Trophoblast cell (in vitro differentiated cells and primary cell): ENCODE measurements around the gene FAM234B.
"Not testable (repeated sequence)": the region's sequence is repeated elsewhere in the genome, so short reads cannot be mapped to it uniquely, and the experiment has no call there.

Experiments
- DNase-seq, 2 donors: peaks; one replicate each; pipeline ENCODE4 v3.0.0-alpha.2; 2016
- H2AFZ ChIP-seq: 2 replicates; pipeline ENCODE4 v1.6.1; 2013; ENCODE audit warnings: low read length, moderate library complexity, mild to moderate bottlenecking; ENCODE audit not compliant: insufficient read depth, poor library complexity
- H2AK5ac ChIP-seq: 2 replicates; pipeline ENCODE4 v1.6.1; 2013; ENCODE audit warnings: mild to moderate bottlenecking, low read length
- H2BK120ac ChIP-seq: 2 replicates; pipeline ENCODE4 v1.6.1; 2013; ENCODE audit warnings: low read length, mild to moderate bottlenecking, moderate library complexity; ENCODE audit not compliant: insufficient read depth, poor library complexity
- H2BK12ac ChIP-seq: 2 replicates; pipeline ENCODE4 v1.6.1; 2013; ENCODE audit warnings: mild to moderate bottlenecking, low read length, moderate library complexity
- H2BK5ac ChIP-seq: 2 replicates; pipeline ENCODE4 v1.6.1; 2013; ENCODE audit warnings: low read length, low read depth, moderate library complexity, mild to moderate bottlenecking; ENCODE audit not compliant: poor library complexity
- H3K14ac ChIP-seq: 2 replicates; pipeline ENCODE4 v1.6.1; 2013; ENCODE audit warnings: mild to moderate bottlenecking, low read length
- H3K18ac ChIP-seq: 2 replicates; pipeline ENCODE4 v1.6.1; 2013; ENCODE audit warnings: mild to moderate bottlenecking, low read length
- H3K23ac ChIP-seq: 2 replicates; pipeline ENCODE4 v1.6.1; 2013; ENCODE audit warnings: low read length
- H3K27ac ChIP-seq: 2 replicates; pipeline ENCODE4 v1.5.1; 2013; ENCODE audit warnings: low read depth, mild to moderate bottlenecking, inconsistent platforms, low read length, moderate library complexity
- H3K27me3 ChIP-seq: 2 replicates; pipeline ENCODE4 v1.6.1; 2013; ENCODE audit warnings: inconsistent platforms, mild to moderate bottlenecking, low read length, moderate library complexity; ENCODE audit not compliant: insufficient read depth
- H3K36me3 ChIP-seq, 2 experiments: 1 replicate in 1 of 2; 2 replicates in 1 of 2; pipeline ENCODE4 v1.6.1; 2013; ENCODE audit warnings: low read length in 2 of 2, mild to moderate bottlenecking in 2 of 2, moderate library complexity in 1 of 2; ENCODE audit not compliant: insufficient read depth in 2 of 2, control insufficient read depth in 1 of 2
- H3K4ac ChIP-seq: 2 replicates; pipeline ENCODE4 v1.6.1; 2013; ENCODE audit warnings: low read depth, mild to moderate bottlenecking, low read length, moderate library complexity
- H3K4me1 ChIP-seq, 2 experiments: 1 replicate in 1 of 2; 2 replicates in 1 of 2; pipeline ENCODE4 v1.6.1; 2013; ENCODE audit warnings: low read length in 2 of 2, mild to moderate bottlenecking in 2 of 2, moderate library complexity in 1 of 2; ENCODE audit not compliant: insufficient read depth in 2 of 2, control insufficient read depth in 1 of 2
- H3K4me2 ChIP-seq: 2 replicates; pipeline ENCODE4 v1.6.1; 2013; ENCODE audit warnings: inconsistent platforms, mild to moderate bottlenecking, low read length, moderate library complexity
- H3K4me3 ChIP-seq: 2 replicates; pipeline ENCODE4 v1.5.1; 2013; ENCODE audit warnings: mild to moderate bottlenecking, low read depth, low read length, inconsistent platforms
- H3K79me1 ChIP-seq: one replicate; pipeline ENCODE4 v1.6.1; 2013; ENCODE audit warnings: low read length
- H3K79me2 ChIP-seq: 2 replicates; pipeline ENCODE4 v1.6.1; 2013; ENCODE audit warnings: low read length, mild to moderate bottlenecking; ENCODE audit not compliant: control insufficient read depth, insufficient read depth, poor library complexity
- H3K9ac ChIP-seq: 2 replicates; pipeline ENCODE4 v1.6.1; 2013; ENCODE audit warnings: mild to moderate bottlenecking, low read length
- H3K9me3 ChIP-seq: 2 replicates; pipeline ENCODE4 v1.6.1; 2013; ENCODE audit warnings: low read depth, mild to moderate bottlenecking, control low read depth, inconsistent platforms, low read length; ENCODE audit not compliant: insufficient read depth
- H4K12ac ChIP-seq: 2 replicates; pipeline ENCODE4 v1.6.1; 2013; ENCODE audit warnings: low read depth, mild to moderate bottlenecking, low read length, moderate library complexity
- H4K8ac ChIP-seq: 2 replicates; pipeline ENCODE4 v1.6.1; 2013; ENCODE audit warnings: low read depth, mild to moderate bottlenecking, low read length, moderate library complexity
- H4K91ac ChIP-seq: one replicate; pipeline ENCODE4 v1.6.1; 2013; ENCODE audit warnings: low read depth, mild to moderate bottlenecking, low read length, moderate library complexity
- WGBS: extraction: QIAGEN DNeasy Blood & Tissue Kit; methylation state at CpG from one replicate; pipeline ENCODE4 v1.1.7; 2013; ENCODE audit warnings: missing lambda C conversion rate; ENCODE audit not compliant: insufficient read length, insufficient coverage; ENCODE audit errors: extremely low coverage; 5-methylcytosine and 5-hydroxymethylcytosine counted together

FAM234B gene

GRCh38 chr12:13035335-13035734, 8.8 kb upstream of the FAM234B start:
- not testable (repeated sequence) for H2AFZ ChIP-seq, H3K18ac ChIP-seq, H2BK12ac ChIP-seq, H3K4me2 ChIP-seq, H3K4ac ChIP-seq, H3K27ac ChIP-seq, H2BK5ac ChIP-seq, H4K91ac ChIP-seq, H3K36me3 ChIP-seq, H3K23ac ChIP-seq, H3K4me1 ChIP-seq, H3K14ac ChIP-seq, H2BK120ac ChIP-seq, H3K4me3 ChIP-seq, H4K12ac ChIP-seq, H3K9me3 ChIP-seq, H4K8ac ChIP-seq, H3K79me2 ChIP-seq, DNase-seq, H3K27me3 ChIP-seq, H2AK5ac ChIP-seq, H3K79me1 ChIP-seq, H3K9ac ChIP-seq
- no CpG with 5 or more reads among the region's 5 CpGs for WGBS

DNA sequence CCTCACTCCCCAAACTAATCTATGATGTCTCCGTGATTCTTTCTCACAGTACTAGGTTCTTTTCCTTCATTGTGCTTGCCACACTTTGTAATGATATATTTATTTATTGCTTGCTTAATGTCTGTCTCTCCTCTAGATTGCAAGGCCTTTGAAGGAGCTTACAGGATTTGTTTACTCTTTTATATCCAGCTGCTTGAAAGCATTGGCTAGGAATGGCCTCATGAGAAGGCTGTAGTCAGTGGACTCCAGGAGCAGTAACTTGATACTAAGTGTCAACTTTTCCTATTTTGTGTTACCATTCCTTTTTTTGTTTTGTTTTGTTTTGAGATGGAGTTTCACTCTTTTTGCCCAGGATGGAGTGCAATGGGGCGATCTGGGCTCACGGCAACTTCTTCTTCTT, 7.3 kb upstream of the FAM234B start:
- no peaks in the 10 kb centered on the region for H3K9me3 ChIP-seq
- no peak overlapping the region for H4K12ac ChIP-seq
- no peak overlapping the region for H3K4me2 ChIP-seq
- no peak overlapping the region for H3K18ac ChIP-seq
- no peaks in the 10 kb centered on the region for H3K79me1 ChIP-seq
- H2AFZ ChIP-seq: no peak overlapping the region
- no peak overlapping the region for H3K23ac ChIP-seq
- no peak overlapping the region for H3K27ac ChIP-seq
- no peak overlapping the region for H2BK12ac ChIP-seq
- no CpG with 5 or more reads among the region's 3 CpGs for WGBS
- no peak overlapping the region for H3K14ac ChIP-seq
- no peak for DNase-seq
- H3K4ac ChIP-seq: no peak overlapping the region
- no peaks in the 10 kb centered on the region for H3K36me3 ChIP-seq
- no peaks in the 10 kb centered on the region for H3K79me2 ChIP-seq
- H3K9ac ChIP-seq: no peak overlapping the region
- no peak overlapping the region for H2BK120ac ChIP-seq
- no peak overlapping the region for H2AK5ac ChIP-seq
- no peak overlapping the region for H2BK5ac ChIP-seq
- H3K4me1 ChIP-seq: peaks cover 0 to 2% of the 10 kb centered on the region in 2 experiments
- no peak overlapping the region for H4K8ac ChIP-seq
- H3K4me3 ChIP-seq: no peak overlapping the region
- no peaks in the 10 kb centered on the region for H3K27me3 ChIP-seq
- no peak overlapping the region for H4K91ac ChIP-seq

GRCh38 chr12:13038491-13039161, 5.6 kb upstream of the FAM234B start:
- no CpG with 5 or more reads among the region's 4 CpGs for WGBS
- Histone ChIP-seq H3K9ac (no peak overlapping the region), H3K9me3 (no peaks in the 10 kb centered on the region), H3K4ac (no peak overlapping the region), H3K18ac (no peak overlapping the region), H3K23ac (no peak overlapping the region), H2BK5ac (no peak overlapping the region), H3K79me2 (no peaks in the 10 kb centered on the region), H3K79me1 (no peaks in the 10 kb centered on the region), H2BK120ac (no peak overlapping the region), H4K8ac (no peak overlapping the region), H3K27ac (no peak overlapping the region), H3K27me3 (no peaks in the 10 kb centered on the region), H3K36me3 (no peaks in the 10 kb centered on the region), H2AFZ (no peak overlapping the region), H3K14ac (no peak overlapping the region), H2BK12ac (no peak overlapping the region), H2AK5ac (no peak overlapping the region), H3K4me2 (no peak overlapping the region), H4K12ac (no peak overlapping the region), H4K91ac (no peak overlapping the region), H3K4me1 (peaks cover 0 to 2% of the 10 kb centered on the region in 2 experiments), H3K4me3 (no peak overlapping the region)
- DNase-seq: no peak

DNA sequence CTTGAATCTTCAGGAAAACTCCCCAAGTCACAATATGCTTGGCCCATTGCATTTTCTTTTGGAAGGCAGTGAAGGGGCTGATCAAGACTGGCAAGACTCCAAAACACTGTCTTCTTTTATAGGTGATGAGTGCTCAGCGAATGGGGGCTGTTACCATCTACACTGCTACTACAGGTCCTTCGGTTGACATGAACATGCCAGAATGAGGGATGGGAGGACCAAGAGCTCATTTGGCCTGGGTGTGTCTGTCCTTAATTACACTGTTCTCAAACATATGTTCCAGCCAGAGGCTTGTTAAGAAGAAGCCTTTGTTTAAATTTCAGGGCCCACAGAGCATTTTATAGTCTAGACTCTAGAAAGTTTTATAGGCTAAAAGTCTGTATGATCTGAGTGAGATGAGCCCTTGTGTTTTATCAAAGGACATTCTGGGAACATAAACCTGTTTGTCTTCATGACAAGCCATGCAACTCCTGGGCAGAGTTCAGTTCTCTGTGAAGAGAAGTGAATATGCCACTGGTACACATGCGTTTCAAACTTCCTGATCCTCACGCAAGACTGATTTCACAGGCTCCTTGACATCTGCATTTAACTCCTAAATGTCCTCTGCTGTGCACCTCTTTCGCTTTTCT, 4.7 kb upstream of the FAM234B start:
- Histone ChIP-seq H3K36me3 (no peaks in the 10 kb centered on the region), H3K23ac (no peak overlapping the region), H2BK120ac (no peak overlapping the region), H2AK5ac (no peak overlapping the region), H3K27ac (no peak overlapping the region), H3K9me3 (no peaks in the 10 kb centered on the region), H2AFZ (no peak overlapping the region), H2BK5ac (no peak overlapping the region), H2BK12ac (no peak overlapping the region), H3K18ac (no peak overlapping the region), H3K4me3 (no peak overlapping the region), H3K79me1 (no peaks in the 10 kb centered on the region), H3K14ac (no peak overlapping the region), H3K4ac (no peak overlapping the region), H4K12ac (no peak overlapping the region), H4K8ac (no peak overlapping the region), H3K9ac (no peak overlapping the region), H4K91ac (no peak overlapping the region), H3K79me2 (peaks cover 2% of the 10 kb centered on the region), H3K27me3 (no peaks in the 10 kb centered on the region), H3K4me1 (peaks cover 0 to 4% of the 10 kb centered on the region in 2 experiments), H3K4me2 (no peak overlapping the region)
- no peak for DNase-seq
- no CpG with 5 or more reads among the region's 5 CpGs for WGBS
